Endodermal cell (in vitro differentiated cells): Measurements from ENCODE around the gene KIZ. TPM values are rescaled to one million over a fixed set of nuclear protein-coding genes. Genes with fewer than 3 reads are reported as not detected.

Experiments used
- DNase-seq: peaks from one replicate; pipeline ENCODE4 v3.0.0-alpha.2; 2017
- H3K27ac ChIP-seq: 2 replicates; pipeline ENCODE4 v1.5.1; 2013; ENCODE audit warnings: mild to moderate bottlenecking, low read depth, low read length, moderate library complexity
- H3K27me3 ChIP-seq: 2 replicates; pipeline ENCODE4 v1.6.1; 2013; ENCODE audit warnings: mild to moderate bottlenecking, low read length, moderate library complexity; ENCODE audit not compliant: insufficient read depth, control insufficient read depth, poor library complexity, severe bottlenecking
- H3K36me3 ChIP-seq: 2 replicates; pipeline ENCODE4 v1.7.0; 2013; ENCODE audit warnings: mild to moderate bottlenecking, low read length, moderate library complexity; ENCODE audit not compliant: control insufficient read depth, insufficient read depth
- H3K4me1 ChIP-seq: one replicate; pipeline ENCODE4 v1.7.0; 2013; ENCODE audit warnings: low read length; ENCODE audit not compliant: control insufficient read depth, insufficient read depth
- H3K4me3 ChIP-seq: 2 replicates; pipeline ENCODE4 v1.5.1; 2013; ENCODE audit warnings: mild to moderate bottlenecking, low read length, moderate library complexity
- H3K9ac ChIP-seq: 2 replicates; pipeline ENCODE4 v1.6.1; 2013; ENCODE audit warnings: mild to moderate bottlenecking, low read length, moderate library complexity; ENCODE audit not compliant: poor library complexity, severe bottlenecking; ENCODE audit errors: extremely low read depth
- H3K9me3 ChIP-seq: 2 replicates; pipeline ENCODE4 v1.6.1; 2013; ENCODE audit warnings: mild to moderate bottlenecking, low read length, moderate library complexity; ENCODE audit not compliant: control insufficient read depth
- H3K27ac Mint-ChIP-seq: 2 replicates; pipeline ENCODE4 v1.8.0; 2020; ENCODE audit warnings: mixed read lengths
- H3K27me3 Mint-ChIP-seq: 2 replicates; pipeline ENCODE4 v1.8.0; 2021; ENCODE audit warnings: mild to moderate bottlenecking, mixed read lengths; ENCODE audit not compliant: insufficient read depth
- H3K36me3 Mint-ChIP-seq: 2 replicates; pipeline ENCODE4 v1.8.0; 2020; ENCODE audit warnings: low read depth, mixed read lengths
- H3K4me1 Mint-ChIP-seq: 2 replicates; pipeline ENCODE4 v1.8.0; 2020; ENCODE audit warnings: mixed read lengths
- H3K4me3 Mint-ChIP-seq: 2 replicates; pipeline ENCODE4 v1.8.0; 2020; ENCODE audit warnings: mild to moderate bottlenecking, moderate library complexity, mixed read lengths
- H3K9me3 Mint-ChIP-seq: 2 replicates; pipeline ENCODE4 v1.8.0; 2020; ENCODE audit warnings: mild to moderate bottlenecking, mixed read lengths
- WGBS, 2 experiments: methylation state at CpG; one replicate each; pipeline versions ENCODE4 v1.1.5 to v1.1.7; 2013; ENCODE audit warnings: missing lambda C conversion rate in 2 of 2, mixed read lengths in 1 of 2; ENCODE audit not compliant: insufficient coverage in 1 of 2, insufficient read length in 1 of 2; 5-methylcytosine and 5-hydroxymethylcytosine counted together
- total RNA-seq, 2 donors: library from RNA; stranded (reverse); fragmentation: NEBNext Ultra II Directional in 1 of 2; extraction: Animal tissue kit (Norgen Biotek cat#: 25700) in 1 of 2; gene quantifications; 2 replicates in 1 of 2; 3 replicates in 1 of 2; pipeline ENCODE4 v1.2.1, GENCODE V29; 2021
- TF ChIP-seq, protein P1 (sequence below): fragments of 200-600 bp; sonication (generic); conservative IDR thresholded peaks from 2 replicates; pipeline ENCODE4 v1.5.0; 2021; ENCODE audit warnings: antibody characterized with exemption, mild to moderate bottlenecking

Gene KIZ
- total RNA-seq, 2 donors from 2014 or later, result 50.3 to 50.8 TPM

DNA sequence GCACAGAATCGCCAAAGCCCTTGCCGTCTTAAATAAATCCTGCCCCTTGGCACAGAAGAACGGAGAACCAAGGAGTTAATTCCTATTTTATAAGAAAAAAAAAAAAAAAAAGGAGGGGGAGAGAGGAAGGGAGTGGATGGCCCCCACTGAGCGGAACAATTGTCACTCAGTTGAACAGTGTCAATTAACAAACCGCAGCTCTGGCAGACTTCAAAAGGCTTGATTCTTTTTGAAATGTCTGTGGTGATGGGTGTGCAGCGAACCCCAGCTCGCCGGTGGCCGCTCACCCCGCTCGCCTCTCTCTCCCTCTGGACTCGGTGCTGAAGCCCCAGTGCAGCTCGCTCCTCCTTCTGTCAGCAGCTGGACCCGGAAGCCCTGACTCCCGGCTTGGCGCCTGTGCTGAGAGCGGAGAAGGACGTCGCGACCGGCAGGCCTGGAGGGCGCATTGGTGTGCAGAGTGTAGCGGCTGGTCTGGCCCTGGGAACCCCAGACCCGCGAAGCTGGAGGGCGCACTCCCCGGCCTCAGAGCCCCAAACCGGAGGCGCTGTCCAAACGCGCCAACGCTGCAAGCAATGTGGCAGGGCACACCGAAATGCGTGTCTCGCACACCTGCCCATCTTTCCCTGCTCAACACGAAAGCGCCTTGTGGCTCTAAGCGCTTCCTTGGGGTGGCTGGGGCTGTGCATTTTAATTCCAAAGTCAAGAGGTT, 23.1 kb upstream of the KIZ start:
- no peak overlapping the region for H3K9ac ChIP-seq
- H3K36me3 ChIP-seq, result no peaks in the 10 kb centered on the region
- H3K36me3 Mint-ChIP-seq, result no peaks in the 10 kb centered on the region
- H3K4me3 Mint-ChIP-seq, result peak overlapping the region; percentile 80
- peaks cover 100% of the 10 kb centered on the region for H3K27me3 ChIP-seq
- TF ChIP-seq, protein P1, sequence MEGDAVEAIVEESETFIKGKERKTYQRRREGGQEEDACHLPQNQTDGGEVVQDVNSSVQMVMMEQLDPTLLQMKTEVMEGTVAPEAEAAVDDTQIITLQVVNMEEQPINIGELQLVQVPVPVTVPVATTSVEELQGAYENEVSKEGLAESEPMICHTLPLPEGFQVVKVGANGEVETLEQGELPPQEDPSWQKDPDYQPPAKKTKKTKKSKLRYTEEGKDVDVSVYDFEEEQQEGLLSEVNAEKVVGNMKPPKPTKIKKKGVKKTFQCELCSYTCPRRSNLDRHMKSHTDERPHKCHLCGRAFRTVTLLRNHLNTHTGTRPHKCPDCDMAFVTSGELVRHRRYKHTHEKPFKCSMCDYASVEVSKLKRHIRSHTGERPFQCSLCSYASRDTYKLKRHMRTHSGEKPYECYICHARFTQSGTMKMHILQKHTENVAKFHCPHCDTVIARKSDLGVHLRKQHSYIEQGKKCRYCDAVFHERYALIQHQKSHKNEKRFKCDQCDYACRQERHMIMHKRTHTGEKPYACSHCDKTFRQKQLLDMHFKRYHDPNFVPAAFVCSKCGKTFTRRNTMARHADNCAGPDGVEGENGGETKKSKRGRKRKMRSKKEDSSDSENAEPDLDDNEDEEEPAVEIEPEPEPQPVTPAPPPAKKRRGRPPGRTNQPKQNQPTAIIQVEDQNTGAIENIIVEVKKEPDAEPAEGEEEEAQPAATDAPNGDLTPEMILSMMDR, result no peak
- H3K9me3 ChIP-seq, result no peaks in the 10 kb centered on the region
- H3K4me3 ChIP-seq, result peak overlapping the region; percentile 81
- no peaks in the 10 kb centered on the region for H3K4me1 ChIP-seq
- H3K27ac Mint-ChIP-seq, result peak overlapping the region; percentile 92
- peak; percentile 87 for DNase-seq
- no peak overlapping the region for H3K27ac ChIP-seq
- peaks cover 62% of the 10 kb centered on the region for H3K27me3 Mint-ChIP-seq
- H3K9me3 Mint-ChIP-seq, result no peaks in the 10 kb centered on the region
- WGBS, 2 experiments, result 0 to 3% methylated on average over 7 to 38 of the region's 38 CpGs
- peaks cover 45% of the 10 kb centered on the region for H3K4me1 Mint-ChIP-seq

DNA sequence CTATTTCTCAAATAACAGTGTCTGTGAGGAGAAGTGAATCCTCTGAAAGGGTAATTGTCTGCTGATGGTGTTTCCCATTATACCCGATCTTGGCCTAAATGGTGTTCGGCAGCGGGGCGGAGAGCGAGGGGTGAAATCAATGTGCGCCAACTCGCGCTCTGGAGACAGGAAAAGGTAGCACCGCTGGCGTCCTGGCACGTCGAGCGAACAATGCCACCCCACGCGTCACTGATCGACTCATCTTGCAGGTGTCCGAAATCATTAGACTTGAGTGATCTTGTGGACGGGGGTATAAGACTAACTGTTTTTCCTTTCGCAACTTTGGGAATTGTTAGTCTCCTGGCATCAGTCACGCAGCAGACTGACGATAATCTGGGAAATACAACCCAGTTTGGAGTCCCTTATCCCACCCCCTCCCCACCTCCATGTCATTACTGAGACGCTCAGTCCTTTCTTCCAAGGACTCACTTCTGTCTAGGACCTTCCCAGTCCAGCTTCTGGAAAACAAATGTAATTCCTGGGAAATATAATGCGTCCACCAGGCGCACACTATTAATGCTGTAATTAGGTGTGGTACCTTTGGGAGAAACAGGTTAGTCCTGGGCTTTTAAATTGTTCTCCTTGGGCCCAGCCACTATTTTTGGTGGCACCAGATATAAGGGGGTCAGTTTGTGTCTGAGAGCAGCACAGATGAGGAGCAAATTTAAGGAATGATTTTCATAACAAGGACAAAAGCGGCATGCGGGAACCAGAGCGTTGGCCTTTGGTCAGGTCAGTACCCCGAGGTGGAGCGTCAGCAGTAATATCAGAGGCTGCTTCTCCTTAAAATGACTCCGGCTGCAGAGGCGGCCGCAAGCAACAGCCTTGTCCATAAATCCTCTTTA, 22.1 kb upstream of the KIZ start:
- Histone ChIP-seq H3K4me3 (no peak overlapping the region), H3K27me3 (peaks cover 100% of the 10 kb centered on the region), H3K9ac (no peak overlapping the region), H3K36me3 (no peaks in the 10 kb centered on the region), H3K4me1 (no peaks in the 10 kb centered on the region), H3K9me3 (no peaks in the 10 kb centered on the region), H3K27ac (no peak overlapping the region)
- peak; percentile 61 for DNase-seq
- 16 to 18% methylated on average over 21 to 32 of the region's 32 CpGs for WGBS, 2 experiments
- peaks cover 64% of the 10 kb centered on the region for H3K27me3 Mint-ChIP-seq
- no peaks in the 10 kb centered on the region for H3K36me3 Mint-ChIP-seq
- no peak overlapping the region for H3K27ac Mint-ChIP-seq
- peaks cover 39% of the 10 kb centered on the region for H3K4me1 Mint-ChIP-seq
- no peaks in the 10 kb centered on the region for H3K9me3 Mint-ChIP-seq
- TF ChIP-seq, protein P1, result no peak
- H3K4me3 Mint-ChIP-seq, result peak overlapping the region; percentile 80

DNA sequence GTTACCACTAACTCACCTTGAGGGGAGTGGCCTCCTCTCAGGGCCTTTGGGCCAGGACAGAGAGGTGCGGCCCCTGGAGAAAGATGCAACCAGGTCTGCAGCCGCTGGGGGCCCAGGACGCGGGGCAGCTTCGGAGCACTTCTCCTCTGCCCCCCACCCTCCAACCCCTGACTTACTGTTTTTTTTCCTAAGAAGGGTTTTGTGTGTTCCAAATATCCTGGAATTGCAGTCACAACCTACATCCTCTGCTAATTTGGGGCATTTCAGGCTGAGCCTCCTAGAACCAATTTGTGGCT, 21.5 kb upstream of the KIZ start:
- H3K36me3 Mint-ChIP-seq, result no peaks in the 10 kb centered on the region
- H3K4me3 Mint-ChIP-seq, result peak overlapping the region; percentile 80
- H3K27me3 Mint-ChIP-seq, result peaks cover 58% of the 10 kb centered on the region
- H3K9ac ChIP-seq, result no peak overlapping the region
- peaks cover 34% of the 10 kb centered on the region for H3K4me1 Mint-ChIP-seq
- no peak overlapping the region for H3K27ac ChIP-seq
- peaks cover 100% of the 10 kb centered on the region for H3K27me3 ChIP-seq
- peak; percentile 76 for DNase-seq
- H3K36me3 ChIP-seq, result no peaks in the 10 kb centered on the region
- TF ChIP-seq, protein P1, result peak; percentile 58
- no peaks in the 10 kb centered on the region for H3K9me3 Mint-ChIP-seq
- H3K27ac Mint-ChIP-seq, result no peak overlapping the region
- H3K9me3 ChIP-seq, result no peaks in the 10 kb centered on the region
- H3K4me1 ChIP-seq, result no peaks in the 10 kb centered on the region
- WGBS, 2 experiments, result 10% methylated on average over 5 of the region's 5 CpGs; no CpG with 5 or more reads in 1 of the 2 experiments
- H3K4me3 ChIP-seq, result no peak overlapping the region
